ENCODE measurements around the gene IFITM1. TPM values are rescaled to one million over a fixed set of nuclear protein-coding genes. Genes with fewer than 3 reads are reported as not detected.
"Not testable (repeated sequence)": the region's sequence is repeated elsewhere in the genome, so short reads cannot be mapped to it uniquely, and the experiment has no call there.

IFITM1 gene
- total RNA-seq, 1 donor from 2014 or later, result 2.3 TPM

GRCh38 chr11:327581-327923, 13.7 kb downstream of the IFITM1 start:
- Mint-ChIP-seq H3K9me3 (ENCODE audit: low read depth) (no peaks in the 10 kb centered on the region), H3K36me3 (ENCODE audit: insufficient read depth) (no peaks in the 10 kb centered on the region), H3K4me1 (ENCODE audit: low read depth) (peaks cover 10% of the 10 kb centered on the region), H3K4me3 (ENCODE audit: low read depth) (no peak overlapping the region), H3K27me3 (peaks cover 3% of the 10 kb centered on the region), H3K27ac (no peak overlapping the region)
- no peak for DNase-seq (ENCODE audit: low spot score, unreplicated experiment)
- no peak for TF ChIP-seq CTCF (IDR thresholded peaks at IDR 0.05; ENCODE audit: unreplicated experiment)

GRCh38 chr11:328012-328411, 14.2 kb downstream of the IFITM1 start:
- no peak overlapping the region for H3K27ac Mint-ChIP-seq
- H3K36me3 Mint-ChIP-seq (ENCODE audit: insufficient read depth), result no peaks in the 10 kb centered on the region
- TF ChIP-seq CTCF (IDR thresholded peaks at IDR 0.05; ENCODE audit: unreplicated experiment), result no peak

GRCh38 chr11:328516-329100, 14.8 kb downstream of the IFITM1 start:
- H3K9me3 Mint-ChIP-seq (ENCODE audit: low read depth); H3K4me3 Mint-ChIP-seq (ENCODE audit: low read depth); DNase-seq (ENCODE audit: low spot score, unreplicated experiment); H3K36me3 Mint-ChIP-seq (ENCODE audit: insufficient read depth); H3K27me3 Mint-ChIP-seq; H3K27ac Mint-ChIP-seq: not testable (repeated sequence)
- peaks cover 11% of the 10 kb centered on the region for H3K4me1 Mint-ChIP-seq (ENCODE audit: low read depth)

More at GRCh38 chr11:328012-328411, 14.2 kb downstream of the IFITM1 start:
- no peak overlapping the region for H3K4me3 Mint-ChIP-seq (ENCODE audit: low read depth)
- H3K4me1 Mint-ChIP-seq (ENCODE audit: low read depth), result peaks cover 10% of the 10 kb centered on the region
- no peaks in the 10 kb centered on the region for H3K9me3 Mint-ChIP-seq (ENCODE audit: low read depth)
- peaks cover 3% of the 10 kb centered on the region for H3K27me3 Mint-ChIP-seq
- no peak for DNase-seq (ENCODE audit: low spot score, unreplicated experiment)

- H3K4me3 Mint-ChIP-seq (ENCODE audit: low read depth), result no peak overlapping the region
- H3K9me3 Mint-ChIP-seq (ENCODE audit: low read depth), result no peaks in the 10 kb centered on the region
- no peaks in the 10 kb centered on the region for H3K36me3 Mint-ChIP-seq (ENCODE audit: insufficient read depth)
- peaks cover 3% of the 10 kb centered on the region for H3K27me3 Mint-ChIP-seq
- peaks cover 18% of the 10 kb centered on the region for H3K4me1 Mint-ChIP-seq (ENCODE audit: low read depth)
- no peak overlapping the region for H3K27ac Mint-ChIP-seq
- TF ChIP-seq CTCF (IDR thresholded peaks at IDR 0.05; ENCODE audit: unreplicated experiment), result no peak
- DNase-seq (ENCODE audit: low spot score, unreplicated experiment), result no peak
Observed at GRCh38 chr11:329886-330253, 16.0 kb downstream of the IFITM1 start.

- H3K27ac Mint-ChIP-seq, result no peak overlapping the region
- TF ChIP-seq CTCF (IDR thresholded peaks at IDR 0.05; ENCODE audit: unreplicated experiment), result no peak
- no peaks in the 10 kb centered on the region for H3K9me3 Mint-ChIP-seq (ENCODE audit: low read depth)
- no peak overlapping the region for H3K4me3 Mint-ChIP-seq (ENCODE audit: low read depth)
- peaks cover 3% of the 10 kb centered on the region for H3K27me3 Mint-ChIP-seq
- DNase-seq (ENCODE audit: low spot score, unreplicated experiment), result no peak
- H3K4me1 Mint-ChIP-seq (ENCODE audit: low read depth), result peaks cover 16% of the 10 kb centered on the region
- H3K36me3 Mint-ChIP-seq (ENCODE audit: insufficient read depth), result no peaks in the 10 kb centered on the region
Observed at GRCh38 chr11:330307-330693, 16.5 kb downstream of the IFITM1 start.

GRCh38 chr11:330694-331357, 17.0 kb downstream of the IFITM1 start:
- Mint-ChIP-seq H3K4me1 (ENCODE audit: low read depth) (peaks cover 22% of the 10 kb centered on the region), H3K27ac (no peak overlapping the region)
- DNase-seq (ENCODE audit: low spot score, unreplicated experiment), result no peak

More at GRCh38 chr11:330694-331357, 17.0 kb downstream of the IFITM1 start:
- Mint-ChIP-seq H3K4me3 (ENCODE audit: low read depth) (no peak overlapping the region), H3K36me3 (ENCODE audit: insufficient read depth) (no peaks in the 10 kb centered on the region), H3K27me3 (peaks cover 3% of the 10 kb centered on the region), H3K9me3 (ENCODE audit: low read depth) (no peaks in the 10 kb centered on the region)
- TF ChIP-seq CTCF (IDR thresholded peaks at IDR 0.05; ENCODE audit: unreplicated experiment), result no peak

All from progenitor cell of endocrine pancreas (in vitro differentiated cells).